Measurements from ENCODE around the gene GLIS1.
A peak's percentile ranks its signal among the peaks of the same experiment; 100 is the strongest.

GLIS1 gene

GRCh38 chr1:53500204-53501064, 238.5 kb downstream of the GLIS1 start:
- no peak for DNase-seq

GRCh38 chr1:53499257-53500203, 239.4 kb downstream of the GLIS1 start:
- DNase-seq: no peak

- DNase-seq: no peak
These were observed 240.3 kb downstream of the GLIS1 start for GRCh38 chr1:53498555-53499131.

- no peak for DNase-seq
These were observed 243.2 kb downstream of the GLIS1 start for GRCh38 chr1:53495633-53496345.

GRCh38 chr1:53490351-53490750, 248.6 kb downstream of the GLIS1 start:
- DNase-seq: no peak

GRCh38 chr1:53486395-53487026, 252.5 kb downstream of the GLIS1 start:
- no peak for DNase-seq

- DNase-seq: peak; percentile 71
These were observed 253.2 kb downstream of the GLIS1 start for GRCh38 chr1:53485478-53486394.

- no peak for DNase-seq
These were observed 254.1 kb downstream of the GLIS1 start for GRCh38 chr1:53484705-53485477.

- no peak for DNase-seq
These were observed 255.3 kb downstream of the GLIS1 start for GRCh38 chr1:53483656-53484055.

GRCh38 chr1:53483170-53483569, 255.8 kb downstream of the GLIS1 start:
- DNase-seq: no peak

- DNase-seq: no peak
These were observed 256.4 kb downstream of the GLIS1 start for GRCh38 chr1:53482441-53483153.

- DNase-seq: no peak
These were observed 257.5 kb downstream of the GLIS1 start for GRCh38 chr1:53481456-53481855.

- no peak for DNase-seq
These were observed 258.3 kb downstream of the GLIS1 start for GRCh38 chr1:53480678-53481077.

GRCh38 chr1:53478502-53478818, 260.5 kb downstream of the GLIS1 start:
- no peak for DNase-seq

GRCh38 chr1:53477651-53478501, 261.1 kb downstream of the GLIS1 start:
- DNase-seq: no peak

GRCh38 chr1:53476579-53476978, 262.4 kb downstream of the GLIS1 start:
- no peak for DNase-seq

- no peak for DNase-seq
These were observed 263.3 kb downstream of the GLIS1 start for GRCh38 chr1:53475664-53476063.

- no peak for DNase-seq
These were observed 265.5 kb downstream of the GLIS1 start for GRCh38 chr1:53473463-53473862.

- DNase-seq: no peak
These were observed 268.0 kb downstream of the GLIS1 start for GRCh38 chr1:53471000-53471399.

Data from amniotic stem cell (primary cell).